ENCODE results near the gene TOMM6.

TOMM6 gene

DNA sequence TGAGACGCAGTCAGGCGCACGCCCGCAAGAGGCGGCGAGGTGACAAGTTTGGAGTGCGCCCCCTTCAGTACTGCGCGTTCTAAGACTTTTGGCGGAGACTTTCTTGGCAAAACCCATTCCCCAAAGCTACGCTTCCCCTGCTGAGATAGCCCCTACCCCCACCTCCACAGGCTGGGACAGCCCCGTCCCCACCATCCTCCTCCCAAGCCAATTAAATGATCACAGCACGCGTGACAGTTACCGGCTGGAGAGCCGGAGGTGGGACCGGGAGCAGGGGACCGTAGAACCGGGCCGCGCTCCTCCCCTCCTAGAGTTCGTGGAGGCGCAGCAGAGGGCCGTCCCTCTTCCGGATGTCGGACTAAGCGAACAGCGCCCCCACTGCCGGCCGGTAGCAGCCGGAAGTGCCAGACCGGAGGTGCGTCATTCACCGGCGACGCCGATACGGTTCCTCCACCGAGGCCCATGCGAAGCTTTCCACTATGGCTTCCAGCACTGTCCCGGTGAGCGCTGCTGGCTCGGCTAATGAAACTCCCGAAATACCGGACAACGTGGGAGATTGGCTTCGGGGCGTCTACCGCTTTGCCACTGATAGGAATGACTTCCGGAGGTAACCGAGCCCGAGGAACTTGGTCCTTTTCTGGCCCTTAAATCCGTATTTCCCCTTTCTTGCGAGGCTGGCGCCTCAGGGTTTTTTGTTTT lies at the start of gene TOMM6:
Gene TOMM6 (plus strand): TSS at position 476 of the 699 bp plus-strand sequence. CDS start 4 bp downstream, at position 480.
- DNase-seq, result peak; percentile 97

DNA sequence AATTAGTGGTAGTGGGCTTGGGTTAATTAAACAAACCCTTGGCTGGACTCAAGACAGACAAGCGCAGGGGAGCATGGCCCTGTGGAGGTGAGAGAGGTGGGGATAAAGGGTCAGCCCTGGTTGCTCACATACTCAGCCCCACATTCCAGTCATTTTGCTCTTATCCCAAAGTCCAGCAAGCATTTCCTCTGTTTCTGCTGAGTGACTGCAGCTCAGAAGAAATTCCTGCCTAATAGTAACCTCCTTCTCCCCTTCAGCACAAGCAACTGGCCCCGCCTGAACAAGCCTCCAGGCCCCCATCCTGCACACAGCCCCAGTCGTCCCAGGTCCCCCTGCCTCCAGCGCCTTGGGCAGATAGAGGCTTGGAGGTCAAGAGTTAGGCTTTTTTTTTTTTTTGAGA lies 48.5 kb upstream of the TOMM6 start:
- DNase-seq, result no peak

DNA sequence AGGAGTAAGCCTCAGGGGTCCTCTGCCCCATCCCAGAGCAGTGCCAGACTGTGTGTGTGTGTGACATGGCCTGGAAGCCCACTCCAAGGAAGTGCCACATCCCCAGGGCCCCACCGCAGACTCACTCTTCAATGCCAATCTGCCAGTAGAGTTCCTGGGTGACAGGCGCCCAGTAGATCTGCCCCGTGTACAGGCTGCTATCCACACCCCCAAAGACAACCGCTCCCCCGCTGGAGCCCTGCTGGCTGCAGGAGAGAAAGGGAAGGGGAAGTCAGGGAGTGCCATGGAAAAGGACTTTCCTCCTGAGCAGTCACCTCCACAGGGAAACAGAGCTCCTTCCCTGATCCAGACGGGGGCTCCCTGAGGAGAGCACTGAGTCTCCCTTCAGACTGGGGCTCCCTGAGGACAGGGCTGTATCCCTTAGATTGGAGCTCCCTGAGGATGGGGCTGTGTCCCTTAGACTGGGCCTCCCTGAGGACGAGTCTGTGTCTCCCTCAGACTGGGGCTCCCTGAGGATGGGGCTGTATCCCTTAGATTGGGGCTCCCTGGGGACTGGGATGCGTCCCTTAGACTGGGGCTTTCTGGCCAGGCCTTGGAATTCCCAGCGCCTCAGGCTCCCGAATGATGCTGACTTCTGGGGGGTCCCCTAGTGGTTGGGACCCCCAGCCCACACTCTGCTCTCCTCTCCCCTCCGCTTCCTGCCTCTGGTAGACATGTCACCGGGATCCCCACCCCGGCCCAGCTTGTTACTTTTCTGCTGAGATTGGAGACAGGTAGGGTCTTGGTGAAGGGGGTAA lies 46.9 kb upstream of the TOMM6 start:
- DNase-seq, result no peak

DNA sequence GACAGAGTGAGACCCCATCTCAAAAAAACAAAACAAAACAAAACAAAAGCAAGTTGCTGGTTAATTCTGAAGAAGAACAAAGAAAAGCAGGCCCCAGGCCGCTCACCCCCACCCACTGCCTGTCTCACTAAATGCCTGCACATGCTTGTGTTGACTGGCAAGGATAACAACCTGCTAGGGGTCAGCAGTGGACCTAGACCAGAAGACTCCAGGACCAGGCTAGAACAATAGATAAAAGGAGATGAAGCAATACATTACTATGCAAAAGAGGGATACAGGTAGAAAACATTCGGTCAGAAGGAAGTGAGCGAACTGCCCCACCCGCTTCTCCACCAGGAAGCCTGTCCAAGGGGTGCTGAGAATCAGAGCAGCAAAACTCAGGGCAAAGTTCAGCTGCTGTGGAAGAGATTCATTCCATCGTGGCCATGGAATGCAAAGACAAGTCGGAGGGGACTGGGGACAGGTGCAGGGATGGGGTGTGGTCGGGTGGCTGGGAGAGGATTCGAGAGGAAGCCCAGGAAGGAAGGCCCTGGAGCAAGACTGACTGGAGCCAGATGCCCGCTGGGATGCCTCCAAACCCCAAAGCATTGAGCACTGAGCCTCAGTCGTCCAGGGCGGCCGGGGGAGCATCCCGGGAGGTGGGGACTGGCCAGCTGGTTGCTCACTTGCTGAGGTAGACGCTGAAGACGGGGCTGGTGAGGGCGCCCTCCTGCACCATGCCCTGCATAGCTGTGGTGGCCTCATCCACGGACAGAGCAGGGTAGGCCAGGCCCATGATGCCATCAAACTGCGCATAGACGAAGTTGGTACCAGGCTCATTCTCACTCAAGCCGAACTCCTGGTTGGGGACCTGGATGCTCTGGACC lies 45.6 kb upstream of the TOMM6 start:
- no peak for DNase-seq

DNA sequence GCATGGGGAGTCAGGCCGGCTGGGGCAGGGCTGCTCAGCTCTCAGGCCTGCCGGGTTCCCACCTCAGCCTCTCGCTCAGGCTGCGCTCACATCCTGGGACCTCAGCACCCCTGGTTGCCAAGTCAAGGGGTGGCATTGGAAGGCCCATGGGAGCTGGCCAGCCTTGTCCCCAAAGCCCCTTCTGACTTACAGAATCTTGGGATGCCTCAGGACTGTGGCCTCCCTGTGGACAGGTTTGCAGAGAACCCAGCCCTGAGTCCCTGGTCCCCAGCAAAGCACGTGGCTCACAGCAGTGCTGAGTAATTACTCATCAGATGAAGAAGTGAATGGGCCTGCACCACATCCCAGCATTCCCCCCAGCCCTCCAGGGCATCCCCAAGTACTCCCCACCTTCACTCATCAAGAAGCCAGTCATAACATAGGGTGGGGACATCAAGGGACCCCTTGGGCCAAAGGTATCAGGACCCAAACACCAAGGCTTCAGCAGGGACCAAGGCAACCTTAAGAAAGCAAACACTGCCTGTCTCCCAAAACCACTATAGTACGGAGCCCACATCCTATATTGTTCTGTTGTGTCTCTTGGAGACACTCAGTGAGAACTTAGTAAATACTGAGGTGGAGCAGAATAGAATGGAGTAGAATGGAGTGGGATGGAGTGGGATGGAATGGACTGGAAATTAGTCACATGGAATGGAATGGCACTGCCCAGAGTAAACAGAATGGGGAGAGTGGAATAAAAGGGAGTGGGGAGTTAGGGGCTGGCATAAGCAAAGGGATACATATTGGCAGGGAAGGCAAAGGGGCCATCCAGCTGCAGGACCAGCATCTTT lies 43.9 kb upstream of the TOMM6 start:
- DNase-seq, result no peak

DNA sequence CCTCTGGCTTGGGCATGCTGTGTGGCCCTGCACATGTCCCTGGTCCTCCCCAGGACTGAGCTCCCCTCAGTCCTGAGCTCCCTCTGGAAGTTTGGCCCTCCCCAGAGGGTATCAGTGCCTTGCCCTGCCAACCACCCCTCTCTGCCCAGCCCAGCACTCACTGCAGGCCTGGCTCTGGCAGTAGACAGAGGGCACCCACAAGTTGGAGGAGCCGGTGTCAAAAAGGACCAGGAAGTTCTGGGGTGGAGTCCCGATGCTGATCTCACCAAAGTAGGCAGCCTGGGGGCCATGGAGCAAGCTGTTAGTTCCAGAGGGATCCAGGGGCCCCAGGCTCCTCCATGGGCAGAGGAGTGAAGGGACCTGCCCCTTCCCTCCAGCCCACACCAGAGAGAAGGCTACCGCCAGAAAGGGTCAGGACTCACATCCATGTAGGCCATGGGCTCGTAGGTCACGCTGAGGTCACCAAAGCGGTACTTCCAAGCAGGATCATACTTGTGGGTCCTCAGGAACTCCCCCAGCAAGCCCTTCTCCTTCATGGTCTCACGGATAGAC lies 43.2 kb upstream of the TOMM6 start:
- DNase-seq, result no peak

DNA sequence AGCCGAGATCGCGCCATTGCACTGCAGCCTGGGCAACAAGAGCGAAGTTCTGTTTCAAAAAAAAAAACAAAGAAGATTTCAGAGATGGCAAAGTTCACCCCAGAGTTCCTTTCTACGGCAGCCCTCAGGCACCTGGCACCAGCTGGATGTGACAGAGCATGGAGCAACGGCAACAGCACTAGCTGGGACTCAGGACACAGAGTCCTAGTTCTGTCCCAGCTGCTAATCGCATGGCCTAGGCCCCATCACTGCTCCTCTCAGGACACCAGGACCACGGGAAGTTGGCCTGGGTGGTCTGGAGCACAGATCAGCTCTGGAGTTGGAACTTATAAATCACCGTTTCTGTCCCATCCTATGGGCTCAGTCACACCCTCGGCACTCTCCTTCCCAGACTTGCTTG lies 41.4 kb upstream of the TOMM6 start:
- no peak for DNase-seq

DNA sequence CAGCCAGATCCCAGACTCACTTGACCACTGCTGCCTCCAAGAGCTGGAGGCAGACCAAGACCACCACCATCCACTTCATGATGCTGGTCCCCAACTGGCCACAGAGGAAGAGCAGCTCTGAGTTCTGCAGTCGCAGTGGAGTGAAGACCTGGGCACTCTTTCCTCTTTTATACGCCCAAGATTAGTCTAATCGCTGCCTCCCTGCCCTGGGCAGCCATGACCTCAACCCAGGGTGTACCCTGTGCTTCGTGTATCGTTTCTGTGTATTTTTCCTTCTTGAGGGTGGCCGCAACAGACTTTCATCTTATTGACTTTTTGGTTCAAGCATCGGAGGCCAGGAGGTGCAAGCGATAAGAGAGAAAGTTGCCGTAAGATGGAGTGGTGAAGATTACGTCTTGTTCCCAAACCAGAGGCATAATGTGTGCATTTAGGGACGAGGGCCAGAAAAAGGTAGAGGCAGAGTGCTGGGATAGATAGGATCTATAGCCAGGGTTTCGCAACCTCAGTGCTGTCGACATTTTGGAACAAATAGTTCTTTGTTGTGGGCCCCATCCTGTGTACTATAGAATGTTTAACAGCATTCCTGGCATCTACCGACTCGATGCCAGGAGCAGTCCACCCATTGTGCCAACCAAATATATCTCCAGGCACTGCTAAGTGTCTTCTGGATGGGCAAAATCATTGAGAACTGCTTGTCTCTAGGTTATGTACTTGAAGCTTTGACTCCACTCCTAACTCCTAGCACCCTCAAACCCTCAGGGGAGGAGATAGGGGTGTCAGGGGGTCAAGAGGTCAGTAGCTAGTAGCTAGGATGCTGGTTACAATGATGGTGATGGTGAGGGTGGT lies 40.0 kb upstream of the TOMM6 start, which contains the start of gene PGC:
Gene PGC (minus strand): TSS at position 142 of the 846 bp plus-strand sequence. CDS start 63 bp downstream, at position 79.
- no peak for DNase-seq

DNA sequence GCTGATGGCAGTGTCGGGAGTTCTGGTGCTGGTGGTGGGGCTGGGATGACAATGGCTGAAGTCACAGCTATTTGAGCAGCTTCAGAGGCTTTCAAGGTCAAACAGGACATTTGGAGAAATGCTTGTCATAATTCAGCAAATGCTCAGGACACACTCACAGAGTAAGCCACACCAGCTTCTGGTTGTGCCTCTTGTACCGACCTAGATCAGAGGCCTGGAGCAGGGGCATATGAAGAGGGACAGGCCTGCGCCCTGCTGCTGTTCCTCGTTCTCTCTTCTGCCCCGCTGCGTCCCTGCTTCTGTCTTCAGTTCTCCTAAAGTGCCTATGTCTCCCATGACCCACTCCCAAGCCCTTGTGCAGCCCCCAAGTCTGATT lies 39.4 kb upstream of the TOMM6 start:
- no peak for DNase-seq

DNA sequence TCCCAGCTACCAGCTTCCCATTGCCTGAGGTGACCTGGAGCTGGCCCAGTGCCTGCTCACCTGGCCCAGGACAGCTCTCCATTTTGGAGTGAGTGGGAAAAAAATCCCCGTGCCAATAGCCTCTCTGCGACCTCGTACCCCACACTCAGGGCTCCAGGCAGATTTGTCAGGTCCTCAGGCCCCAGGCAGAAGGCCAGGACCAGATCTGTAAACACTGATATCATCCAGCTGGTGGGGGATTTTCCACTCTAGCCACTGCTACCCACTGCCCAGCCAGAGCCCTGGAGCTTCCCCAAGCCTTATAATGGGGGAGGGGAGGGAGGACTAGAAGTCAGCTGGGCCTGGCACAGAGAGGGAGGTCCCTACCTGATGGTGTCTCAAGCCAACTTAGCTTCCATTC lies 39.0 kb upstream of the TOMM6 start:
- DNase-seq, result no peak

DNA sequence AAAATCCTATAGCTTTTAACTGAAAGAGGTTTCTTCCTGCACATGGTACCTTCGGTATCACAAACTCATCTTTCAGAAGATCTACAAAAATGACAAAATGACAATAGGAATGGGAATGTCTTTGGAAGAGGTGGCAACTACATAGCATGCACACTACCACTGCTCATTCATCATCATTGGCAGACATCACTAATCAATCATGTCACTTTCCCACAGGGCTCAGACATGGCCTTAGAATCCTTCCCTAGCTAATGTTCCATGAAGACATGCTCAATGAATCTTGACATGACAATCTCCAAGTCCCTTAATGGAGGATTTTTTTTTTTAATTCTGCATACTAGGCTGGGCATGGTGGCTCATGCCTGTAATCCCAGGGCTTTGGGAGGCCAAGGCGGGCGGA lies 37.1 kb upstream of the TOMM6 start:
- DNase-seq, result no peak

DNA sequence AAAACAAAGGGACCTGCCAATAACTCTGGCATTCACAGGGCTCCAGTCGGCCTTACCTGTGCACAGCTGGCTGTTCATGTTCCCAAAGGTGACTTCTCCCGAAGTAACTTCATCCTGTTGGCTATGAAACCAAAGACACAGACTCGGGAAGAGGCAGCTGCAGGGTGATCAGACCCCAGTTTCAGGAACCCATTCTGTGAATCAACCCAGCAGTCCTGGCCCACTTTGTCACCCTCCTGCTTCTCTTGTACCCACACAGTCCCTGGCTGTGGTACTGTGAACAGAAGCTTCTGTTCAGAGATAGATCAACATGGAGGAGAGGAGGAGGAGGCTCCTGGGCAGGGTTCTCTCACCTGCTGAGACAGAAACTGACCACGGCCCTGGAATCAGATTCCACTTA lies 31.6 kb upstream of the TOMM6 start:
- no peak for DNase-seq

DNA sequence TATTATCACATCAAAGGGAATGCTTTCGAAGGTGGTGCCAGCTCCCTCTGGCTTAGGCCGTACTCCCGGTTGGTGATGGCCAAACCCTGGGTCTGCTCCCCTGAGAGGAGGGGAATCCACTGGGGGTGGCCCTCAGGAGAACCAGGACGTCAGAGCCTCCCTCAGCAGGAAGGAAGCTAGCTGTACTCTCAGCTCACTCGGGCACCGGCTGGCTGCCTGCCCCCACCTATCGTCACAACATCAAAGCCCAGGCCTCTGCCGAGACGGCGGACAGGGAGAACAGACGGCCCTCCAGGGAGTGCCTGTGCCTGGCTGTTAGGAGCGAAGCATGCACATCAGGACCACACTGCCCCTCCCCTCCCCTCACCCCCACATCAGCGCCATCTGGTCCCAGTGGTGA lies 31.1 kb upstream of the TOMM6 start:
- DNase-seq, result no peak

DNA sequence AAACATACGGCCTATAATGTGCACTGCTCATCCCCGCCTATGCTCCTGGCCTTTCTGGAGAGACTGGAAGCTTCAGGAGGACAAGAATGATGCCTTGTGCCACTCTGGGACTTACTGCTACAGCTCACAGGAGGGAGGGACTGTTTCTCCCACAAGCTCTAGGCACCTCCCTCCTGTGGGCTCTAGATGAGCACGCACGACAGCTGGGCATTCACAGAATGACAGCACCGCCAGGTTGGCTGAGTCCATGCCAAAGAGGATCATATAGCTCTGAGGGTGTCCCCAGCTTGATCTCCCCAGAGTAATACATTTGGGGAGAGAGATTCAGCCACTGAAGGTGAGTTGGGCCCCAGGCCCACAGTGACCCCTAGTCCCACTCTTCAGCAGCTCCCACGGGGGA lies 30.2 kb upstream of the TOMM6 start:
- DNase-seq, result no peak

DNA sequence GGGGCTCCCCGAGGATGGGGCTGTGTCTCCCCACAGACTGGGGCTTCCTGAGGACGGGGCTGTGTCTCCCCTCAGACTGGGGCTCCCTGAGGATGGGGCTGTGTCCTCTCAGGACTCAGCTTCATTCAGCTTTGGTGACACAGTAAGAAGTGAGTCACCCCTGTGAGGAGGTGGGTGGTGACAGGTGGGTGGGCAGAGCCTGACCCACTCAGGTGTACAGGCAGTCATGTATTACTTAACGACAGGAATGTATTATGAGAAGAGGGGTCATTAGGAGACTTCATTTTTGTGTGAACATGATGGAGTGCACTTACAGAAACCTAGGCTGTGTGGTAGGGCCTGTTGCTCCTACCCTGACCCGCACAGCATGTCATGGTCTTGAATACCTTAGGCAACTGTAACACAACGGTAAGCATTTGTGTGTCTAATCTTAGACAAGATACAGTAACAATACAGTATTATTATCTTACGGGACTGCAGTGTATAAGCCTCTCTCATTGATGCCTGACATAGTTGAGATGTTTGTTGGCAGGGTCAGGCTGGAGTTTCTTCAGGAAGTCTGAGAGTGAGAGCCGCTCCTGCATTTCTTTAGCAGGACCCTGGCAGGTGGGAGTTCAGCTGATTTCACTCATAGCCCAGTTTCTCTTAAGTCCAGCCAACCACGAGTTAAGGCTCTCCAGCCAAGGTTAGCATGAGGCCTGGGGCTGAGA lies 29.4 kb upstream of the TOMM6 start:
- no peak for DNase-seq

DNA sequence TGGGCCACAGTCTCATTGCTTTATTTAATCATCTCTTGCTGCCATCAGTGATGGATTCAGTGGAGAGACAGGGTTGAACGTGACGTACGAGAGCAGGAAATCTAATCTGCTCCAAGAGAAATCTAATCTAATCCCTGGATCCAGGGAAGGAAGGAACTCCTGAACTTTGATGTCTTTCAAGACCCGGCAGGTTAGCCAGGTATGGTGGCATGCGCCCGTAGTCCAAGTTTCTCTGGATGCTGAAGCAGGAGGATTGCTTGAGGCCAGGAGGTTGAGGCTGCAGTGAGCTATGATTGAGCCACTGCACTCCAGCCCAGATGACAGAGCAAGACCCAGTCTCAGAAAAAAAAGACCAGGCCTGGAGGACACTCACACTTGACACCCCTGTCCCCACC lies 28.9 kb upstream of the TOMM6 start:
- no peak for DNase-seq

DNA sequence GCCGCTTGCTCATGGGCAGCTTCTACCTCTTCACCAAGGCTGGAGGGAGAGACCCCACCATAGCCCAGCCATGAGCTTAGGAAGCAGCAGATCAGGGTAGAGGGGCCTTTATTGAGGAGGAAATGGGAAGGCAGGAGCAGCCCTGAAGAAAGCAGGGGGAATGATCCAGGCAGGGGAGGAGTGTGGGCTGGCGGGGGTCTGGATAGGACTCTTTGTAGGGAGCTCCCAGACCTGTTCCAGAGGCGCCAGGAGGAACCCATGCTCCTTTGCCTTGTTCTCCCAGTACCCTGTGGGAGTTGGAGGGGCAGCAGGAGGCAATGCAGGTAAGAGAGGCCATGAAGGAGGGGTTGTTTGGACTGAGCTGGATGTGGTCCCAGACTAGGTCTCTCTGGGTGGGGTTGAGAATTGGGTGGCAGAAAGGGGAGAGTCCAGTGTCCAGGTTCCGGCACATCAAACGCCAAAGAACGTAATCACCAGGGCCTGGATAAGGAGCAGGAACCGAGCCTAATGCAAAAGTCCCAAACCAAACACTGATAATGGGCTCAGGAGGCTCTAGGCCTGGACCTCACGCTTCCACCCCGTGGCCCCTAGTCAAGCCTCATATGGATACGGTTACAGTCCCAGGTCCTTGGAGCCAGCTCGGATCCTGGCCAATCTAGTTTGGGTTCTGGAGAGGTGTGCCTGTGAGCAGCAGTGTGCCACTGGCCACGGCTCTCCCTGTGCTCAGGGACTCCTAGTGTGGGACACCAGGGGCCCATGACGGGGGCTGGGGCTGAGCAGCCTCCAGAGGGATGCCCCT lies 28.2 kb upstream of the TOMM6 start:
- DNase-seq, result no peak

DNA sequence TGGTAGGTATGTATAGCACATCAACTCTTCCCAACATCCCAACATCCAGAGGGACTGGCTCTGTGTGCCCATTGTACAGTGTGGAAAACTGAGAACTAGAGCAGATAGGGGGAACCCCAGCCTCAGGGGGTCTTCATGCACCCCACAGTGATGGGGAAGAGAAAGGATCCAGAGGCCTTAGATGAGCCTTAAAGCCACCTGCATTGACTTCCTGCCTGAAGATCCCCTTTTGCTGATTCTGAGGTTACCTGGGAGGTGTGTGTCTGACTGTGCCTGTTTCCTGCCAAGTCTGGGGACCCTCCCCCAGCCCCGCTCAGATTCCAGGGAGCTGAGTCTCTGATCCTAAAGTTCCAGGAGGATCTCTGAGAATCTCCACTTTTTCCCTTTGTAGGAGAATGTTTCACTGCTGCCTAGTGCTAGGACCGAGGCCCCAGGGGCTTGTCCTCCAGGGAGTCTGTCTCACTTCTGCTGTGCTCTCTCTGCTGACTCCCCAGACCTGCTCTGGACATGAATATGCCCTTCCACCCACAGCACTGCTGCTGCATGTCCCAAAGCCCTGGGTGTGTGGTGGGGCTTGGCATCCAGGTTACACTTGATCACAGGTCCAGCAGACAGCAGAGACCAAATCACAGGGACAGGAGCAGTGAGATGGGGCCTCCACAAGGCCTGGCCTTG lies 27.5 kb upstream of the TOMM6 start:
- no peak for DNase-seq

DNA sequence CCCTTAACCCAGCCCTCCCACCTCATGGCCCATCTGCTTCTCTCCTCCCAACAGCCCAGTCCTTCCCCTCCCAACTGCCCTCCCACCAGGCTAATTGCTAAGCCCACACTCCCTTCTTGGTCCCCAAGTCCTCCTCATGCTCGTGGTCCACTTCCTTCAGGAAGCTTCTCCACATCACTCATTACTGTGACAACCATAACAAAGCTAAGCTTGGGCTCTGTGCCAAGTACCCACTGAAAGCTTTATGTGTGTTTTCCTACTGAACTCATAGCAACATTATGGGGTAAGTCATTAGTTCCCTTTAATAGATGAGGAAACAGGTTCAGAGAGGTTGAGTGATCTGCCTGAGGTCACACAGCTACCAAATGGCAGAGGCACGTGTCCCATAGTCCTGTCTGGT lies 24.0 kb upstream of the TOMM6 start:
- DNase-seq, result no peak
